Stimulated activated CD8-positive, alpha-beta memory T cell treated with anti-CD3 and anti-CD28 coated beads, Interleukin-2, amount 100 ng/mL, for 48 hours (primary cell): Measurements from ENCODE around the gene IL17RA.

ENCODE experiments used
- DNase-seq, 2 donors: peaks; one replicate each; pipeline ENCODE4 v3.0.0-alpha.2; 2020; ENCODE audit warnings: low read depth in 2 of 2

IL17RA gene

GRCh38 chr22:17083255-17083654 lies 1.5 kb upstream of the IL17RA start:
- DNase-seq, result no peak

- no peak for DNase-seq
Measured at GRCh38 chr22:17083811-17084441, 874 bp upstream of the IL17RA start.

GRCh38 chr22:17085277-17086181 lies 729 bp downstream of the IL17RA start:
- DNase-seq, result no peak

- no peak for DNase-seq
Measured at GRCh38 chr22:17086296-17086695, 1.5 kb downstream of the IL17RA start.

- DNase-seq, result no peak
Measured at GRCh38 chr22:17086788-17087497, 2.1 kb downstream of the IL17RA start.

GRCh38 chr22:17087498-17088131 lies 2.8 kb downstream of the IL17RA start:
- no peak for DNase-seq

- DNase-seq, result no peak
Measured at GRCh38 chr22:17090550-17090949, 5.8 kb downstream of the IL17RA start.

- DNase-seq, result no peak
Measured at GRCh38 chr22:17091851-17092250, 7.1 kb downstream of the IL17RA start.

GRCh38 chr22:17093081-17093480 lies 8.3 kb downstream of the IL17RA start:
- DNase-seq, result no peak

- no peak for DNase-seq
Measured at GRCh38 chr22:17095538-17095937, 10.7 kb downstream of the IL17RA start.

- DNase-seq, result no peak
Measured at GRCh38 chr22:17096071-17096470, 11.3 kb downstream of the IL17RA start.

GRCh38 chr22:17097062-17097461 lies 12.3 kb downstream of the IL17RA start:
- DNase-seq, result no peak

- no peak for DNase-seq
Measured at GRCh38 chr22:17097701-17098100, 12.9 kb downstream of the IL17RA start.

GRCh38 chr22:17098379-17098819 lies 13.6 kb downstream of the IL17RA start:
- no peak for DNase-seq

GRCh38 chr22:17100621-17101020 lies 15.8 kb downstream of the IL17RA start:
- DNase-seq, result no peak

GRCh38 chr22:17101475-17102296 lies 16.9 kb downstream of the IL17RA start:
- DNase-seq, result no peak

GRCh38 chr22:17102297-17102667 lies 17.5 kb downstream of the IL17RA start:
- no peak for DNase-seq

GRCh38 chr22:17103351-17103750 lies 18.6 kb downstream of the IL17RA start:
- DNase-seq, result no peak

- no peak for DNase-seq
Measured at GRCh38 chr22:17104336-17104935, 19.6 kb downstream of the IL17RA start.
